Measurements from ENCODE around the gene GIPC1.

DNA sequence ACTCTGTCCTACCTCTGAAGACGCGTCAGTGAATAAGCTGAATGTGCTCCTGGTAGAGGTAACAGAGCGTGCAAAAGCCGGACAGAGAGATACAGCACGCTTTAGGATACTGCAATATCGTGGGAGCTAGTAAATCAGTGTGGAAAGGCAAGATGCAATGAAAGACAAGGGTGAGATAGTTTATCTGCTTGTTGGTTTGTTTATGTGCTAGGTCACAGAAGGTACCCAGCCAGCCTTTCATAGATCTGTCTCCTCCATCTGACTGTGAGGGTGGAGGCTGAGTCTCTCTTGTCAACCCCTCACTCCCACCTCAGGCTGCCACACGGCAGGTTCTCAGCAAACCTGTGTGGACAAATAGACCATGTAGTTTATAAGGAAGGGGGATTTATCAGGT lies 904 bp upstream of the GIPC1 start:
- TF ChIP-seq, protein P1, sequence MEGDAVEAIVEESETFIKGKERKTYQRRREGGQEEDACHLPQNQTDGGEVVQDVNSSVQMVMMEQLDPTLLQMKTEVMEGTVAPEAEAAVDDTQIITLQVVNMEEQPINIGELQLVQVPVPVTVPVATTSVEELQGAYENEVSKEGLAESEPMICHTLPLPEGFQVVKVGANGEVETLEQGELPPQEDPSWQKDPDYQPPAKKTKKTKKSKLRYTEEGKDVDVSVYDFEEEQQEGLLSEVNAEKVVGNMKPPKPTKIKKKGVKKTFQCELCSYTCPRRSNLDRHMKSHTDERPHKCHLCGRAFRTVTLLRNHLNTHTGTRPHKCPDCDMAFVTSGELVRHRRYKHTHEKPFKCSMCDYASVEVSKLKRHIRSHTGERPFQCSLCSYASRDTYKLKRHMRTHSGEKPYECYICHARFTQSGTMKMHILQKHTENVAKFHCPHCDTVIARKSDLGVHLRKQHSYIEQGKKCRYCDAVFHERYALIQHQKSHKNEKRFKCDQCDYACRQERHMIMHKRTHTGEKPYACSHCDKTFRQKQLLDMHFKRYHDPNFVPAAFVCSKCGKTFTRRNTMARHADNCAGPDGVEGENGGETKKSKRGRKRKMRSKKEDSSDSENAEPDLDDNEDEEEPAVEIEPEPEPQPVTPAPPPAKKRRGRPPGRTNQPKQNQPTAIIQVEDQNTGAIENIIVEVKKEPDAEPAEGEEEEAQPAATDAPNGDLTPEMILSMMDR (IDR thresholded peaks at IDR 0.05): no peak
- TF ChIP-seq POLR2A (IDR thresholded peaks at IDR 0.05): no peak

All from lower leg skin (tissue), 3 donors.